DND-41 (cell line): ENCODE data around the gene PLAGL2.

Experiments used
- CTCF ChIP-seq: IDR thresholded peaks from 2 replicates; pipeline ENCODE4 v1.5.1; 2012; ENCODE audit warnings: borderline replicate concordance, low read length, moderate library complexity, mild to moderate bottlenecking; ENCODE audit not compliant: poor library complexity, severe bottlenecking; ENCODE audit errors: extremely low read depth
- EZH2 ChIP-seq: IDR thresholded peaks from 3 replicates; pipeline ENCODE4 v1.6.1; 2012; ENCODE audit warnings: borderline replicate concordance, low read depth, mild to moderate bottlenecking, moderate library complexity, low read length, inconsistent platforms; ENCODE audit not compliant: severe bottlenecking

- TF ChIP-seq CTCF (no peak), EZH2 (no peak)
Observed at GRCh38 chr20:32167552-32167951, 40.0 kb downstream of the PLAGL2 start.
